GM12878 (cell line): ENCODE results near the gene GPR39. TPM values are rescaled to one million over a fixed set of nuclear protein-coding genes. Genes with fewer than 3 reads are reported as not detected.

Source experiments
- ATAC-seq: fragments of 200-7000 bp; cut with Tn5 transposase; 3 replicates; pipeline ENCODE4 v1.9.1; 2020; ENCODE audit warnings: mild to moderate bottlenecking, moderate library complexity
- BruUV-seq: library from RNA; stranded (reverse); fragments of 400-500 nt; replicated peaks from 2 replicates; lab custom pipeline; 2021; lab: Mats Ljungman, UMichigan
- CTCF ChIA-PET: fragments of 300-600 bp; sonication (Branson Sonifier 250); formaldehyde crosslinking; extraction: SDS; loops from one replicate; lab custom pipeline; 2021; ENCODE audit warnings: inconsistent platforms; lab: Yijun Ruan, JAX
- POLR2A ChIA-PET: fragments of 350-600 bp; formaldehyde crosslinking; extraction: SDS; loops from one replicate; lab custom pipeline; 2021; ENCODE audit warnings: inconsistent platforms; lab: Charles Lee
- RAD21 ChIA-PET: fragments of 300-600 bp; sonication (Branson Sonifier 250); formaldehyde crosslinking; loops from one replicate; lab custom pipeline; 2023; ENCODE audit warnings: antibody characterized with exemption; ENCODE audit not compliant: unreplicated experiment; lab: Charles Lee
- SMC1A ChIA-PET: fragments of 300-600 bp; sonication (Branson Sonifier 250); formaldehyde crosslinking; loops from one replicate; lab custom pipeline; 2023; ENCODE audit not compliant: unreplicated experiment, uncharacterized antibody; lab: Charles Lee
- DNase-seq: peaks from one replicate; pipeline ENCODE4 v3.0.0-alpha.2; 2011; ENCODE audit warnings: low read depth, low spot score
- FAIRE-seq: peaks from 3 replicates; lab custom pipeline; 2011; peaks lifted over from hg19 to GRCh38; lab: Jason Lieb, UNC
- H2AFZ ChIP-seq: 2 replicates; pipeline ENCODE4 v1.6.0; 2011; ENCODE audit warnings: low read depth, low read length, control low read depth; ENCODE audit not compliant: control insufficient read depth
- H3K27ac ChIP-seq: 2 replicates; pipeline ENCODE4 v1.5.1; 2011; ENCODE audit warnings: control low read depth; ENCODE audit not compliant: control insufficient read depth, insufficient read depth
- H3K27me3 ChIP-seq, 2 experiments: replicated peaks in 1 of 2; 2 replicates each; pipeline versions ENCODE4 v1.6.0 to v1.6.1; 2011; ENCODE audit warnings: low read length in 1 of 2; ENCODE audit not compliant: control insufficient read depth in 2 of 2, insufficient read depth in 2 of 2
- H3K36me3 ChIP-seq, 2 experiments: 2 replicates each; pipeline ENCODE4 v1.5.1; 2011; ENCODE audit warnings: low read length in 1 of 2; ENCODE audit not compliant: control insufficient read depth in 2 of 2, insufficient read depth in 2 of 2
- H3K4me1 ChIP-seq: 2 replicates; pipeline ENCODE4 v1.6.1; 2011; ENCODE audit warnings: mild to moderate bottlenecking, low read length, moderate library complexity, mixed read lengths; ENCODE audit not compliant: control insufficient read depth, insufficient read depth
- H3K4me2 ChIP-seq: 2 replicates; pipeline ENCODE4 v1.6.0; 2011; ENCODE audit warnings: control low read depth; ENCODE audit not compliant: control insufficient read depth, insufficient read depth
- H3K4me3 ChIP-seq: fragments of 200-600 bp; sonication (generic); 2 replicates; pipeline ENCODE4 v1.5.1; 2016
- H3K79me2 ChIP-seq: 2 replicates; pipeline ENCODE4 v1.6.0; 2011; ENCODE audit warnings: low read length; ENCODE audit not compliant: control insufficient read depth, insufficient read depth
- H3K9ac ChIP-seq: 2 replicates; pipeline ENCODE4 v1.8.0; 2011; ENCODE audit warnings: low read length, control low read depth, mixed read lengths; ENCODE audit not compliant: control insufficient read depth, insufficient read depth
- H3K9me3 ChIP-seq: replicated peaks from 3 replicates; pipeline ENCODE4 v1.5.1; 2011; ENCODE audit warnings: mild to moderate bottlenecking, low read length; ENCODE audit not compliant: control insufficient read depth, insufficient read depth
- H4K20me1 ChIP-seq: 2 replicates; pipeline ENCODE4 v1.6.0; 2011; ENCODE audit not compliant: control insufficient read depth, insufficient read depth
- ASH2L ChIP-seq: fragments of 300-600, 200-600 bp; sonication (generic); IDR thresholded peaks from 2 replicates; pipeline ENCODE4 v1.6.1; 2017; ENCODE audit warnings: low read depth, mild to moderate bottlenecking, borderline replicate concordance
- ATF3 ChIP-seq: IDR thresholded peaks from 2 replicates; pipeline ENCODE4 v1.6.1; 2011; ENCODE audit warnings: low read depth, mild to moderate bottlenecking, low read length, moderate library complexity, borderline replicate concordance; ENCODE audit errors: extremely low read depth
- BHLHE40 ChIP-seq, 2 experiments: fragments of 450-650 bp in 1 of 2; IDR thresholded peaks; 2 replicates each; pipeline ENCODE4 v1.6.1; 2011 to 2017; ENCODE audit warnings: low read depth in 2 of 2, borderline replicate concordance in 1 of 2, improper control_type of control experiment in 1 of 2, low read length in 1 of 2, mild to moderate bottlenecking in 1 of 2
- CHD1 ChIP-seq: IDR thresholded peaks from 2 replicates; pipeline ENCODE4 v1.6.1; 2012; ENCODE audit warnings: low read depth, low read length, improper control_type of control experiment
- EED ChIP-seq: sonication (generic); IDR thresholded peaks from 2 replicates; pipeline ENCODE4 v1.6.1; 2016; ENCODE audit warnings: antibody characterized with exemption, low read depth
- FOXM1 ChIP-seq: IDR thresholded peaks from 2 replicates; pipeline ENCODE4 v1.6.1; 2012; ENCODE audit warnings: low read depth, mild to moderate bottlenecking, inconsistent platforms, low read length, moderate library complexity
- JUNB ChIP-seq: IDR thresholded peaks from 2 replicates; pipeline ENCODE4 v1.6.1; 2016; ENCODE audit warnings: antibody characterized with exemption, mild to moderate bottlenecking
- KAT2A ChIP-seq: conservative IDR thresholded peaks from 2 replicates; pipeline ENCODE4 v1.6.1; 2011; ENCODE audit warnings: low read depth, low read length; ENCODE audit not compliant: control insufficient read depth
- NFXL1 ChIP-seq: fragments of 450-650 bp; IDR thresholded peaks from 2 replicates; pipeline ENCODE4 v1.6.1; 2017; ENCODE audit warnings: antibody characterized with exemption, mild to moderate bottlenecking, borderline replicate concordance
- NR2C2 ChIP-seq: IDR thresholded peaks from 2 replicates; pipeline ENCODE4 v1.6.1; 2011; ENCODE audit warnings: borderline replicate concordance, low read depth; ENCODE audit not compliant: control insufficient read depth, insufficient read length
- NR2F1 ChIP-seq: fragments of 450-650 bp; conservative IDR thresholded peaks from 2 replicates; pipeline ENCODE4 v1.6.1; 2017; ENCODE audit warnings: mild to moderate bottlenecking
- PAX8 ChIP-seq: fragments of 450-650 bp; IDR thresholded peaks from 2 replicates; pipeline ENCODE4 v1.6.1; 2017; ENCODE audit warnings: mild to moderate bottlenecking, moderate library complexity
- POLR2AphosphoS2 ChIP-seq: IDR thresholded peaks from 2 replicates; pipeline ENCODE4 v1.6.1; 2011; ENCODE audit warnings: low read depth, mild to moderate bottlenecking, low read length, improper control_type of control experiment, moderate library complexity
- RAD21 ChIP-seq: IDR thresholded peaks from 2 replicates; pipeline ENCODE4 v1.6.1; 2011; ENCODE audit warnings: mild to moderate bottlenecking, low read depth, low read length, moderate library complexity; ENCODE audit not compliant: insufficient read depth
- SP1 ChIP-seq: IDR thresholded peaks from one replicate; pipeline ENCODE4 v1.6.1; 2011; ENCODE audit warnings: low read depth, low read length
- YBX1 ChIP-seq: fragments of 450-650 bp; IDR thresholded peaks from 2 replicates; pipeline ENCODE4 v1.6.1; 2016; ENCODE audit warnings: antibody characterized with exemption
- ZNF24 ChIP-seq: fragments of 450-650 bp; IDR thresholded peaks from 2 replicates; pipeline ENCODE4 v1.6.1; 2017; ENCODE audit warnings: antibody characterized with exemption, mild to moderate bottlenecking
- ZNF384 ChIP-seq: IDR thresholded peaks from 2 replicates; pipeline ENCODE4 v1.6.1; 2012; ENCODE audit warnings: low read depth, mild to moderate bottlenecking, low read length, improper control_type of control experiment, borderline replicate concordance
- ZNF592 ChIP-seq: fragments of 450-650 bp; IDR thresholded peaks from 2 replicates; pipeline ENCODE4 v1.6.1; 2017; ENCODE audit warnings: mild to moderate bottlenecking, moderate library complexity
- WGBS: methylation state at CpG from one replicate; pipeline ENCODE4 v1.1.6; 2016; ENCODE audit warnings: low lambda C conversion rate; ENCODE audit not compliant: insufficient replicate concordance, insufficient coverage; ENCODE audit errors: missing lambda C conversion rate; 5-methylcytosine and 5-hydroxymethylcytosine counted together
- in situ Hi-C: fragments of 300-500 bp; cut with MboI; formaldehyde crosslinking; loops from 9 replicates; pipeline ENCODE4 v1.14.3; 2018; ENCODE audit warnings: mixed read lengths
- intact Hi-C: fragments of 100-400 bp; cut with micrococcal nuclease; formaldehyde crosslinking; loops from one replicate; pipeline ENCODE4 v1.14.2; 2022; ENCODE audit not compliant: unreplicated experiment
- polyA plus RNA-seq, 11 experiments: library from polyadenylated mRNA; depleted of rRNA in 4 of 11; unstranded in 6 of 11; stranded (reverse) in 5 of 11; fragments of >200 nt; fragmentation: Nextera tagmentation in 4 of 11; fragmentation: Illumina TruSeq in 1 of 11; extraction: Ambion mirVana in 4 of 11; extraction: Trizol in 1 of 11; gene quantifications; 1 replicate in 1 of 11; 2 replicates in 10 of 11; pipeline versions ENCODE4 v1.2.1 to v1.2.3, GENCODE V29; 2011 to 2016; ENCODE audit warnings: inconsistent platforms in 2 of 11, missing spikeins in 2 of 11, low read depth in 1 of 11
- total RNA-seq, 4 experiments: library from RNA; depleted of rRNA in 3 of 4; stranded (reverse); fragments of >200 nt in 3 of 4; fragmentation: Illumina TruSeq in 1 of 4; extraction: Trizol in 1 of 4; gene quantifications; 2 replicates each; pipeline versions ENCODE4 v1.2.1 to v1.2.3, GENCODE V29; 2013 to 2021

Gene GPR39
- total and polyA plus RNA-seq, 10 of the 15 experiments (the other 5 are each of a cell fraction or from before 2014, with no cell fraction given) = 0.05 to 0.23 TPM; not detected in 8

- SMC1A ChIA-PET = no interaction called here
- BruUV-seq = no TSS peak
- POLR2A ChIA-PET = no interaction called here
- Histone ChIP-seq H3K36me3 (no peaks in the 10 kb centered on the region), H3K9ac (no peak overlapping the region)
- TF ChIP-seq CHD1 = no peak
- TF ChIP-seq NFXL1 = no peak
- no peak for TF ChIP-seq KAT2A
- TF ChIP-seq ZNF592 = no peak
- no peak for TF ChIP-seq SP1
- TF ChIP-seq JUNB = no peak
- no peak for TF ChIP-seq YBX1
- no peak for TF ChIP-seq BHLHE40 (IDR thresholded peaks at IDR 0.05; ENCODE audit: borderline replicate concordance in 1 of 2, low read depth in 2 of 2, low read length in 1 of 2)
- TF ChIP-seq NR2F1 = no peak
- no peak for TF ChIP-seq RAD21
- no peak for TF ChIP-seq ATF3
- TF ChIP-seq NR2C2 = no peak
- no peak for TF ChIP-seq EED
- TF ChIP-seq PAX8 = no peak
- TF ChIP-seq POLR2AphosphoS2 = no peak
- no peak for TF ChIP-seq FOXM1
- no peak for TF ChIP-seq ZNF24
- no peak for TF ChIP-seq ZNF384
- TF ChIP-seq ASH2L = no peak
- TF ChIP-seq, all 136 proteins: peak for 0
- H3K79me2 ChIP-seq = no peaks in the 10 kb centered on the region
- no peak overlapping the region for H3K4me3 ChIP-seq
- DNase-seq = no peak
- H2AFZ ChIP-seq = no peak overlapping the region
- H3K27me3 ChIP-seq = no peaks in the 10 kb centered on the region
- H3K9me3 ChIP-seq = no peaks in the 10 kb centered on the region
- intact Hi-C loops (no loop called here), in situ Hi-C loops (no loop called here)
- H3K4me1 ChIP-seq = no peaks in the 10 kb centered on the region
- ChIA-PET CTCF (no interaction called here), RAD21 (no interaction called here)
- H4K20me1 ChIP-seq = no peaks in the 10 kb centered on the region
- WGBS = 0% methylated on average over 4 of the region's 4 CpGs
- H3K27ac ChIP-seq = no peak overlapping the region
- no peak overlapping the region for H3K4me2 ChIP-seq
- FAIRE-seq = no peak
- no peak for ATAC-seq
These were observed 80.0 kb downstream of the GPR39 start for GRCh38 chr2:132496555-132496954.
